ENCODE results near the gene ZNF385A.

DNA sequence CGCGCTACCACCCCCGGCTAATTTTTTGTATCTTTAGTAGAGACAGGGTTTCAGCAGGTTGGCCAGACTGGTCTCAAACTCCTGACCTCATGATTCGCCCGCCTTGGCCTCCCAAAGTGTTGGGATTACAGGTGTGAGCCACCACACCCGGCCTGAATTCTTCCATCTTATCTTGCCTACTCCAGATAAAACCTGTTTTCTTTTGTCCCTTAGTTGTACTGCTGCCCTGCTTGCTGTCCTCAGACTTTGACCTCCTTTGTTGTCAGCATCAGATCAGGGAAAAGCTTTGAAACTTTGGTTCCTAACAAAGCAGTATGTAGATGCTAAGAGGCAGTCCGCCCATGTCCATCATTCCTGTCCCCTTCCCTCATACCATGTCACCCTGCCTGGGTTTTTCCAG, 43.7 kb downstream of the ZNF385A start:
- TF ChIP-seq, protein P1, sequence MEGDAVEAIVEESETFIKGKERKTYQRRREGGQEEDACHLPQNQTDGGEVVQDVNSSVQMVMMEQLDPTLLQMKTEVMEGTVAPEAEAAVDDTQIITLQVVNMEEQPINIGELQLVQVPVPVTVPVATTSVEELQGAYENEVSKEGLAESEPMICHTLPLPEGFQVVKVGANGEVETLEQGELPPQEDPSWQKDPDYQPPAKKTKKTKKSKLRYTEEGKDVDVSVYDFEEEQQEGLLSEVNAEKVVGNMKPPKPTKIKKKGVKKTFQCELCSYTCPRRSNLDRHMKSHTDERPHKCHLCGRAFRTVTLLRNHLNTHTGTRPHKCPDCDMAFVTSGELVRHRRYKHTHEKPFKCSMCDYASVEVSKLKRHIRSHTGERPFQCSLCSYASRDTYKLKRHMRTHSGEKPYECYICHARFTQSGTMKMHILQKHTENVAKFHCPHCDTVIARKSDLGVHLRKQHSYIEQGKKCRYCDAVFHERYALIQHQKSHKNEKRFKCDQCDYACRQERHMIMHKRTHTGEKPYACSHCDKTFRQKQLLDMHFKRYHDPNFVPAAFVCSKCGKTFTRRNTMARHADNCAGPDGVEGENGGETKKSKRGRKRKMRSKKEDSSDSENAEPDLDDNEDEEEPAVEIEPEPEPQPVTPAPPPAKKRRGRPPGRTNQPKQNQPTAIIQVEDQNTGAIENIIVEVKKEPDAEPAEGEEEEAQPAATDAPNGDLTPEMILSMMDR (IDR thresholded peaks at IDR 0.05) = no peak
- no peak for TF ChIP-seq POLR2A (IDR thresholded peaks at IDR 0.05)

Measured in heart left ventricle (tissue), 13 donors.